HG03135 (cell line): Measurements from ENCODE around the gene ABCB1.
"Not testable (repeated sequence)": the region's sequence is repeated elsewhere in the genome, so short reads cannot be mapped to it uniquely, and the experiment has no call there.

ENCODE experiments used
- ATAC-seq: cut with Tn5 transposase; IDR thresholded peaks from one replicate; pipeline ENCODE4 v1.9.1; 2021; ENCODE audit warnings: mild to moderate bottlenecking, moderate library complexity; ENCODE audit not compliant: unreplicated experiment

The ABCB1 gene

GRCh38 chr7:87580636-87581035 lies 20.0 kb downstream of the ABCB1 start:
- ATAC-seq = no peak

DNA sequence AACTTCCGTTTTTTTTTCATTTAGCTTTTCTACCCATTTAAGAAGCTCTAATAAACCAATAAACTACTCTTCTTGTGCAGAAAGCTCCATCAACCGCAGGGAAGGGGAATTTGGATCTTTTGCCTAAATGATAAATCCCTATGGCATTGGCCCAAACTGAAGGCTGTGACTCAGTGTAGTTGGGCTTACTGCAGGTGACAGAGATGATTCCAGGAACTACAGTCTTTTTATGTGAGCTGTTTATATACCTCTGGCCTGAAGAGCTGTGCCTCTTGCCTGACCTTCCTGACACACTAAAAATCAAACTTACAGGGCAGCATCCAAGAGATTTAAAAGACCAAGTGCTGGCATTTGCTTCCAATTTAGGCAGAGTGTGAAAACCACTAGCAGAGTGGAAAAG lies 25.2 kb downstream of the ABCB1 start:
- no peak for ATAC-seq

DNA sequence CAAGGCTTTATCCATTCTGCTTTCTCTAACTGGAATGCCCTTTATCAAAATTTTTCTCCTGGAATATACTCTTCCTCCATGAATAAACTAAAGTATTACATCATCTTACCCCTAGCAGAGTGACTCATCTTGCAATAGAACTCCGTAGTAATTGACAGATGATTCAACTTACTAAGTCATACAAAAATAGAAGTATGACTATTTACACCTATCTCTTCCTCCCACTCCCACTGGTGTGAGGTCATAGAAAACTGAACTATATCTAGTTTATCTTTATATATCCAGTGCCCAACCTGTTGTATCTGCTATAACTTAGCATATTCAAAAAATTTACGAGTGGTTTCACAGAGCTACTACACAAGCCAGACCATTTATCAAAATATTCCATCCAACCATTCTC lies 26.1 kb downstream of the ABCB1 start:
- no peak for ATAC-seq

DNA sequence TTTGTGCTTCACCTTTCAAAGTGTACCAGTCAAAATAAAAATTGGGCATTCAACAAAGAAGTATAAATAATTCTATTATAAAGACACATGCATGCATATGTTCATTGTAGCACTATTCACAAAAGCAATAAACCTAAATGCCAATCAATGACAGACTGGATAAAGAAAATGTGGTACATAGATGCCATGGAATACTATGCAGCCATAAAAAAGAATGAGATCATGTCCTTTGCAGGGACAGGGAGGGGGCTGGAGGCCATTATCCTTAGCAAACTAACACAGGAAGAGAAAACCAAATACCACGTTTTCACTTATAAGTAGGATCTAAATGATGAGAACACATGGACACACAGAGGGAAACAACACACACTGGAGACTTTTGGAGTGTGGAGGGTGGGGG lies 28.2 kb downstream of the ABCB1 start:
- ATAC-seq = not testable (repeated sequence)

GRCh38 chr7:87570178-87570577 lies 30.5 kb downstream of the ABCB1 start:
- no peak for ATAC-seq

DNA sequence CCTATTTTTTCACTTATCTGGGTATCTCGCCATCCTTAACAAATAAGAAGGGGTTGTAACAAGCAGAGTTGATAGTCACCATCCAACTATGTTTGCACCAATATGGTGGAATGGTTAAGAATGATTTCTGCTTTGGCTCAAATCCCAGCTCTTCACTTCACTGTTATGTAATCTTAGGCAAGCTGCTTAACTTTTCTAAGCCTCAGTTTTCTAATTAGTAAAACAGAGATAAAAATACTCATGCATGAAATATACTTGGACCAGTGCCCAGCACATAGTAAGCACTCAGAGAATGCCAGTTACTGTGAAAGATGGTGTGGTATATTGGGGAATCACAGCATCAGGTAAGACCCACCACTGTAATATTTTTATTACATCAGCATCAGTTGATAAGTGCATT lies 33.6 kb downstream of the ABCB1 start:
- ATAC-seq = no peak

- ATAC-seq = no peak
These were observed 34.3 kb downstream of the ABCB1 start for GRCh38 chr7:87566311-87566900.

DNA sequence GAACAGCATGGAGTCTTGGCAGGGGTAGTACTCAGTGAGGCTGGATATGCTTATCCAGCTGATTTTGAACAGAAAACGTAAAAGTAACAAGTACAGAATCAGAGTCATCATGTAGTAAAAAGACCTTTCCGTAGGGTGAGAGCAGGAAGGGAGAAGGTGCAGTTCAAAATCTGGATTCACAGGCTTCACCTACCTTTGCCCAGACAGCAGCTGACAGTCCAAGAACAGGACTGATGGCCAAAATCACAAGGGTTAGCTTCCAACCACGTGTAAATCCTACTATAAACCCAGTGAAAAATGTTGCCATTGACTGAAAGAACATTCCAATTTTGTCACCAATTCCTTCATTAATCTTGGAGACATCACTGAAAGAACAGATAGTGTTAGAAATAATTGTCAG lies 34.8 kb downstream of the ABCB1 start:
- ATAC-seq = no peak

- ATAC-seq = peak; percentile 91
These were observed 36.3 kb downstream of the ABCB1 start for GRCh38 chr7:87564296-87564963.

DNA sequence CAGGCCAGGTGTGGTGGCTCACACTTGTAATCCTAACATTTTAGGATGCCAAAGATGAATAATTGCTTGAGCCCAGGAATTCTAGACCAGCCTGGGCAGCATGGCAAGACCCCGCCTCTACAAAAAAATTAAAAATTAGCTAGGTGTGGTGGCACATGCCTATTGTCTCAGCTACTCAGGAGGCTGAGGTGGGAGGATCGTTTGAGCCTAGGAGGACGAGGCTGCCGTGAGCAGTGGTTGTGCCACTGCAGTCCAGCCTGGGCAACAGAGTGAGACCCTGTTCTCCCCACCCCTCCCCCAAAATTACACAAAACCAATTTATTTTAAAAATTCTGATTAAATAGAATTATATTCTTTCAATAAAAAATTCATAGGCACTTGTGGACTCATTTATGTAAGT lies 39.0 kb downstream of the ABCB1 start:
- no peak for ATAC-seq

- ATAC-seq = no peak
These were observed 39.6 kb downstream of the ABCB1 start for GRCh38 chr7:87561102-87561501.

- ATAC-seq = no peak
These were observed 48.3 kb downstream of the ABCB1 start for GRCh38 chr7:87552351-87552900.

DNA sequence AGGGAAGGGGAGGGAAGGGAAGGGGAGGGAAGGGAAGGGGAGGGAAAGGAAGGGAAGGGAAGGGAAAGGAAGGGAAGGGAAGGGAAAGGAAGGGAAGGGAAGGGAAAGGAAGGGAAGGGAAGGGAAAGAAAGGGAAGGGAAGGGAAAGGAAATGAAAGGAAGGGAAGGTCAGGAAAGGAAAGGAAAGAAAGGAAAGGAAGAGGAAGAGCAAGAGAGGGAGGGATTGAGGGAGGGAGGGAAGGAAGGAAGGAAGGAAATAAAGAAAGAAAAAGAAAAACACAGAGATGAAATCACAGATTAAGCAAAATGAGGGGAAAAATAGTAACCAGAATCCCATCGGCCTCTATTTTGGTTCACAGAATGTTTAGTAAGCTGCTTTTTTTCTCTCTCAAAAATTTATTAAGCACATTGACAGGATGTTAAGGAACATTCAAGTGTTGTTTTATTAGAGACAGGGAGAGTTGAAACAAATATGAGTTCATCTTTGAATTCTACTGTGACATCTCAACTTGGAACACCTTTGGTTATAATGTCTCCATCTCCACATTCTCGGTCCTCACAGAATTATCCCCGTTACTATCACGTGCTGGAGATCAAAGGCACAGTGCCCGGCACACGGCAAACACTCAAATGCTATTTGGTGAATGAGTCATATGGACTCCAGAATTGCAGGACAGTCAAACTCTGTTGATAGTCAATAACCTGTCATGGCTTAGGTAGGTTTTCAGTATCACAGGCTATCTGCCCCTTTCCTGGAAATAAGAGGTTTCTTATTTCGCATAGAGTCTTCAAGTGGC lies 52.4 kb downstream of the ABCB1 start:
- ATAC-seq = no peak

DNA sequence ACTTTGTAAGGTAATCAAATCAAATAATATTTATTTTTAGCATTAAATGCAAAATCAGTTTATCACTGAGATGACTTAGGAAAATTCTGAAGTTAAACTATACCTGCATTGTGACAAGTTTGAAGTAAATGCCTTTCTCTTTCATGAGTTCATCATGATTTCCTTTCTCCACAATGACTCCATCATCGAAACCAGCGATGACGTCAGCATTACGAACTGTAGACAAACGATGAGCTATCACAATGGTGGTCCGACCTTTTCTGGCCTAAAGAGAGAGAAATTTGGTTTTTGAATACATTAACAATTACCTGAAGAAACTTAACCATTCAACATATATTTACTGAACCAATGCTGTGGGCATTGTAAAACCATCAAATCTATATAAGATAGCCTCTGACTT lies 54.9 kb downstream of the ABCB1 start:
- ATAC-seq = no peak

- no peak for ATAC-seq
These were observed 57.1 kb downstream of the ABCB1 start for GRCh38 chr7:87543623-87544022.

GRCh38 chr7:87541648-87542047 lies 59.0 kb downstream of the ABCB1 start:
- no peak for ATAC-seq

DNA sequence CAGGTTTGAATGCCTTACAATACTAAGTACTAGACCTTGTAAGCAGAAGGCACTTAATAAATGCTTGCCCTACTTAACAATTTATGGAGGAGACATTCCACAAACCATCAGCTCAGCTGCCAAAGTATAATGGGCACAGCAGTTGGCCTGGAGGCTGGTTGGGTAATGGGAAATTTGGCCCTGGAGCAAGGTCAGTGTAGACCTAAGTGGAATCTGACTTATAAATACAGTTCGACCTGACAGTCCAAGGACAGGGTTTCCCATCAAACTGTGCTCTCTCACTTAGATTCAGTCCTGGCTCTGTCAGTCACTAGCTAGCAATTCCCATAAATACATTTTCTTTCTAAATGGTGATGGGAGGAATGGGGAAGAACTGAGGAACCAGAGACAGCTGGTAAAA lies 62.6 kb downstream of the ABCB1 start:
- ATAC-seq = no peak

DNA sequence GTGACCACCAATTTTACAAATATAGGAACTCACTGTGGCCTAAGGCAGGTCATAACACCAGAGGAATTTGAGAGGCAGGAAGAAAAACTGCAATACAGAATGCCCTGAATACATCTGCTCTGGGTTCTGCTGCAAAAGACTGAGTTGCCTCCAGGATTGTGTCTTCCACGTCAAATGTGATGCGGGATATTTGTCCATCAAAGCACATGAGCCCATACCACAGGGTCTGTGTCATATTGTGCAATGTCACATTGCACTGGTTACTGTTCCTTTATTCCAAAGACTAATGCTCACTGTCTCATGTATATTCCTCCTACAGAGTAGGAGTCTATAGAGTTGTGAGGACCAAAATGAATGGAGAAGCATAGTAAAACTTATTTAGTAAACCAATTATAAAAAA lies 66.6 kb downstream of the ABCB1 start:
- no peak for ATAC-seq

- no peak for ATAC-seq
These were observed 70.6 kb downstream of the ABCB1 start for GRCh38 chr7:87530126-87530525.

DNA sequence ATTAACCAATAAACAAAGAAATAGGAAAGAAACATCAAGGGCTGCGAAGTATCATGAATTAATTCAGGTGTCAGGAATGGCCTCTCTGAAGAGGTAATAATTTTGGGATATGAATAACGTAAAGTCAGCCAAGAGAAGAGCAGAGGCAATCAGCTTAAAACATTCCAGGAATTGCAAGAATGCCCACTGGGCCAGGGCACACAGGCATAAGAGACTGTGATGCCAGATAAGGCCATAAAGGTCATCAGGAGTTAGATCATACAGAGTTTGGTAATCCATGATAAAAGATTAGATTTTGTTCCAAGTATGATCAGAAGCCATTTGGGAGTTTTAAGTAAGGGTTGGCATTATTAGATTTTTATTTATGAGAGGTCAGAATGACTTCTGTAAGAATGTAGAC lies 72.0 kb downstream of the ABCB1 start:
- ATAC-seq = no peak

GRCh38 chr7:87518735-87519134 lies 81.9 kb downstream of the ABCB1 start:
- no peak for ATAC-seq

- ATAC-seq = no peak
These were observed 82.8 kb downstream of the ABCB1 start for GRCh38 chr7:87517891-87518290.
